Liver (tissue), 2 donors: ENCODE data around the gene WWOX.

Experiments used
- CTCF ChIP-seq: fragments of 150-350 bp; IDR thresholded peaks from 2 replicates; pipeline ENCODE4 v1.5.1; 2017; ENCODE audit warnings: improper control_type of control experiment, low read depth, low read length; ENCODE audit not compliant: missing input control
- MAX ChIP-seq: IDR thresholded peaks from 2 replicates; pipeline ENCODE4 v1.6.1; 2016; ENCODE audit warnings: antibody characterized with exemption
- YY1 ChIP-seq: IDR thresholded peaks from 2 replicates; pipeline ENCODE4 v1.6.1; 2016; ENCODE audit warnings: antibody characterized with exemption, mild to moderate bottlenecking
- donor health status: healthy.

- TF ChIP-seq CTCF (no peak), YY1 (no peak), MAX (no peak)
Measured at GRCh38 chr16:78529881-78530280, 430.4 kb downstream of the WWOX start.
